ENCODE data around the gene PCDH12.
"Not testable (repeated sequence)": the region's sequence is repeated elsewhere in the genome, so short reads cannot be mapped to it uniquely, and the experiment has no call there.

Gene PCDH12

DNA sequence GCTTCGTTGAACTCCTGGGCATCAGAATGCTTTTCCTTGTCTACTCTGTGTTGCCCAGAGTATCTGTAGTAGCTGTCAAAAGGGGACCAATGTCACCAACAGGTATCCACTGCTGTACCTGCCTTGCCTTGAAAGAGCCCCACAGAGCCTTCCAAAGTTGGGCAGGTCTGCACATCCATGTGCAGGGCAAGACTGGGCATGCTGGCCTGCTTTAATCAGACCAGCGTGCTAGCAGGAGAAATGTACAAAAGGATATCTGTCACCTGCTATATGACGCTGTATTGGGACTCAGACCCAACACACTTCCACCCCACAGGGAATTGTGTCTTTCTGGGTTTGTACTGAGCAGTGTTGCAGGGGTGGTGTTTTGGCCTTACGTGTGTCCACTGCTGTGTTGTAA is 22.5 kb downstream of the PCDH12 start:
- DNase-seq: peak; percentile 51

DNA sequence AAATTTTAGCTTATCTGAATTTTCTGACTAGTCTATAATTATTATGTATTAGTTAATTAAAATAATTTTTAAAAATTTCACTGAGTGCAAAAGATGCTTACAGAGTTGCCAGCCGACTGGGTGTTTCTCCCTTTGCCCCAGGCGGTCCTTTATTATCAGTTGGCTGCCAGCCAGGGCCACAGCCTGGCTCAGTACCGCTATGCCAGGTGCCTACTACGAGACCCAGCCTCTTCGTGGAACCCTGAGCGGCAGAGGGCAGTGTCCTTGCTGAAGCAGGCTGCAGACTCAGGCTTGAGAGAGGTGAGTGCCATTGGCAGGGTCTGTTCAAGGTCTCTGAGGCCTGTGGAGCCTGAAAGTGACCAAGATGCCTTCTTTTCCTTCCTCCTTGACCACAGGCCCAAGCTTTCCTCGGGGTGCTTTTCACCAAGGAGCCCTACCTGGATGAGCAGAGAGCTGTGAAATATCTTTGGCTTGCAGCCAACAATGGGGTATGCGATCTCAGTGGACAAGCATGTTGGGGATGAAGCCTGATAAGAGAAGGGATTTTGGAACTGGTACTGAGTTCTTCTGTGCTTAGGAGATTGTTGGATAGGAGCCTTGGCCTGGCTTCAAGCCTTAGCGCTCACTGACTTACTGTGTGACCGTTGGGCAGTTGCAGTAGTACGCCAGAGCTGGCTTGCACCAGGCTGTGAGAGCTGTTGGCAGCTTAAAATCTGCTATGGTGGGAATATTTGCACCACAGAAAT is 23.7 kb downstream of the PCDH12 start:
- peak; percentile 82 for DNase-seq

DNA sequence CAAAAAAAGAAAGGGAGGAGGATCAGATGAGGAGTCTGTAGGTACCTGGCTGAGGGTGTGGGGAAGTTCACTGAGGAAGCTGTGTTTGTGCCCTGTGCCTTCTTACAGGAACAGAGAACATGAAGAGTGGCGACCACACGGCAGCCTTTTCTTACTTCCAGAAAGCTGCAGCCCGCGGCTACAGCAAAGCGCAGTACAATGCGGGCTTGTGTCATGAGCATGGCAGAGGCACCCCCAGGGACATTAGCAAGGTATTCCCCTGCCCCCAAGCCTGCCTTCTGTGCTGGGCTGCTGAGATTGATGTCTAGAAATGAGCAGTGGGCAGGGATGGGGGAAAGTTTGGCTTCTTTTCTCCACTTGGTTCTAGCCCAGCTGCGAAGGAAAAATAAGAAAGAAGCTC is 24.9 kb downstream of the PCDH12 start:
- no peak for DNase-seq

DNA sequence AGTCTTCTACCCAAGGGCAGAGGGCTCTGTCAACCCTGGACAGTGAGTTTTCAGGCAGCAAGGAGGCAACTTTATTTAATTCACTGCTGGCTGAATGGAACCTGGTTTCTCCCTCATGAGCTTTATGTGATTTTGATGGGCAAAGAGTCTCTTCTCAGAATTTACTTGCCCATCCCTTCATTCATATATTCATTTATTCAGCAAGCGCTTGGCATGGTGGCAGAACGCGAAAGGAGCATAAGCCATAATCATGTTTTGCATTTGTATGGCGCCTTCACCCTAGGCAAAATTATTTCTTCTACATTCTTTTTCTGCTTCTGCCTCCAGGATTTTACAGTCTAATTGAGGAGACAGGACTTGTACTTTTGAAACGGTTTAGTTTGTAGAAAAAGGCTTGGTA is 26.3 kb downstream of the PCDH12 start:
- no peak for DNase-seq

DNA sequence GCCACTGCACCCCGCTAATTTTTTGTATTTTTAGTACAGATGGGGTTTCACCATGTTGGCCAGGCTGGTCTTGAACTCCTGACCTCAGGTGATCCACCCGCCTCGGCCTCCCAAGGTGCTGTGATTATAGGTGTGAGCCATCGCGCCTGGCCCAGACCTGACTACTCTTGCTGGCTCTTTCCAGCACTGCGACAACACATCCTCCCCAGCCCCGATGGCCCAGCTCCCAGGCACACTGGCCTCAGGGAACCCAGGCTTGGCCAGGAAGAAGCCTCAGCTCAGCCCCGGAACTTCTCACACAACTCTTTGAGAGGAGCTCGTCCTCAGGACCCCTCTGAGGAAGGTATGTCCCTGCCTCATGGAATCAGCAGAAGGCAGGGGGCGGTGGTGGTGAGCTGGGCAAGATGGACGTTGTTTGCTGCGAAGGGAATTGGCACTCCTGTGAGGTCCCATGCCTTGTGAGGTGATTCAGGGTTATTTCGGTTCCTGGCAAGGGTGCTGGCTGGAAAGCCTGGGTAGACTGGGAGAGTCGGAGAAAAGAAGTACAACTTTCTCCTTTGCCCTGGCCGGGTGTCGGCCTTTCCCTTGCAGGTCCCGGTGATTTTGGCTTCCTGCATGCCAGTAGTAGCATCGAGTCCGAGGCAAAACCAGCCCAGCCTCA is 28.5 kb downstream of the PCDH12 start:
- DNase-seq: no peak

DNA sequence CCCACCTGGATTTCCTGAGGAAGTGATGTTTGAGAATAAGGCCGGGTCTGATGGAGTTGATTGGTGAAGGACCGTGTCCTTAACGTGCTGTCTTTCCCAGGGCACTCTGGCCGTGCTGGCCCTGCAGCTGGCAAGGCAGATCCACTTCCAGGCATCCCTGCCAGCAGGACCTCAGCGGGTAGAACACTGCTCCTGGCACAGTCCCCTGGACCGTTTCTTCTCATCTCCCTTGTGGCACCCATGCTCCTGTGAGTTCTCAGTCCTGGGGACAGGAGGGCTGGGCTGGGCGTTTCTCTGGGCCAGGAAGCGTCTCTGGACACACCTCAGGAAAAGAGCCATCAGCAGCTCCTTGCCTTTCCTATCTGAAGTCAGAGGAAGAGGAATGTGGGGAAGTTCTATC is 30.0 kb downstream of the PCDH12 start:
- no peak for DNase-seq

DNA sequence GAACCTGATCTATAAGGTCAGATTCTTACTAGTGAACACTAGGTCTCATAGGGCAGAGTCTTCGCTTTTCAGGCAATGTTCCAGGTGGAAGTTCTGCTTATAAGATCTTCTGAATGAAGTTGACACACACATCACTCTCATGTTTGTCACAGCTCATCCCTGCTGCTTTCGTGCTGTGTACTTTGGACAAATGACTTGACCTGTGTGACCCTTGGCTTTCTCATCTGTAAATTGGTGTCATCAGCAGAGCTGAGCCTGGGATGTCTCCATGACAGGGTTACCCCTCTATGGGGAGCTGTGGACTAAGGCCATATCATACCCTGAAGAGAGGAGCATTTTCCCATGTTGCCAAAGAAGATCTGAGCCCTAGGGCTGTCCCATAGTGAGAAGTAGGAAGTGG is 31.6 kb downstream of the PCDH12 start:
- DNase-seq: no peak

DNA sequence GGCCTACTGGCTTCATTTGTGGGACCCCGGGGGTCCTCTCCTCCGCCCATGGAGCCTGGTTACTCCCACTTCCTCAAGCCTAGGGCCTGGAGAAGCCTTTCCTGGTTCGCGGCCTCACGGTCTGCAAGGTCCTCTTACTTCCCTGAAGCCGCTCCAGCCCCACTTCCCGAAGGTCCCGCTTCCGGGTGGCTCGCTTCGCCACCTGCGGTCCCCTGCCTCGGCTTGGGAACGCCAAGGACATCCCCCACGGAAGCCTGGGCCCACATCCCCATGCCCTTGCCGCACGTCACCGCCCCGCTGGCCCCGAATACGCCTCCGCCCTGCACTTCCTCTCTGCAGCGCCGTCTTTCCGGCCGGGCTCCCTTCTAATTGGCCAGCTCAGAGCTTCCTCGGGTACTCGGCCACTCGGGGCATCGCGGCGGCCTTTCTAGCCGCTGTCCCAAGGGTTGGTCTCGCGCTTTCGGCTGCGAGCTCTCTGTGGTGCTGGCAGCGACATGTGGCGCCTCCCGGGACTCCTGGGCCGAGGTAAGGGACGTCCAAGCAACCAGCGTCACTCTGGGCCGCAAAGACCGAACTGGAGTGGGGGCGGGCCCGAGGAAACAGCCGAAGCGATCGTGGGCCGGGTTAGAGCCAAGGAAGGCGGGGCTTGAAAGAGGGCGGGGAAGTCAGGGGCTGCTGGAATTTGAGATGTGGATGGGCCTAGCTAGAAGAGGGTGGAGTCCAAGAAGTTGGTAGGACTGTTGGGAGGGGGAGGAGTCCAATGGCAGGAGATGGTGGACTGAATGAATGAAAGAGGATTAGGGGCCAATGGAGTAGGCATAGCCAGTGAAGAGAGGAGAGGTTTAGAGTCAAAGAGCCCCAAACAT is 34.3 kb downstream of the PCDH12 start, which contains the start of gene DELE1:
TSS of gene DELE1 (plus strand) at position 424 of the 866 bp plus-strand sequence. CDS start at position 495, 71 bp downstream.
- peak; percentile 63 for DNase-seq

DNA sequence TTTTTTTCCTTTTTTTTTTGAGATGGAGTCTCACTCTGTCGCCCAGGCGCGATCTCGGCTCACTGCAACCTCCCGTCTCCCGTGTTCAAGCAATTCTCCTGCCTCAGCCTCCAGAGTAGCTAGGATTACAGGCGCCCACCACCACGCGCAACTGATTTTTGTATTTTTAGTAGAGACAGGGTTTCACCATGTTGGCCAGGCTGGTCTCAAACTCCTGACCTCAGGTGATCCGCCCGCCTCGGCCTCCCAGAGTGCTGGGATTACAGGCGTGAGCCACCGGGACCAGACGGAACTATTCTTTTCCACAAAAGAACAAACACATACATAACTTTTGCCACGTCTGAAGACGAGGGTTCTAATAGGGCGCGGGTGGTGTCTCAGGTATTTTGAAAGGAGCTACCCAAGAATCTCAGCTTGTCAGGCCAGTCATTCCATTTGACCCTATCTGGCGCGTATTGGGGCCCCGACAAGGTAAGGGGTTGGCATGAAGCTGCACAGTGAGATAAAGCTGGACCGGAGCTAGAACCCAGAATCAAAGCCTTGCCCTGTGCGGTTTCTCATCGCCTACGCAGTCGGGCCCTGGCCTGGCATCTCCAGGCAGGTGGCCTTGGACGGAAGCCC is 35.1 kb downstream of the PCDH12 start:
- DNase-seq: not testable (repeated sequence)

DNA sequence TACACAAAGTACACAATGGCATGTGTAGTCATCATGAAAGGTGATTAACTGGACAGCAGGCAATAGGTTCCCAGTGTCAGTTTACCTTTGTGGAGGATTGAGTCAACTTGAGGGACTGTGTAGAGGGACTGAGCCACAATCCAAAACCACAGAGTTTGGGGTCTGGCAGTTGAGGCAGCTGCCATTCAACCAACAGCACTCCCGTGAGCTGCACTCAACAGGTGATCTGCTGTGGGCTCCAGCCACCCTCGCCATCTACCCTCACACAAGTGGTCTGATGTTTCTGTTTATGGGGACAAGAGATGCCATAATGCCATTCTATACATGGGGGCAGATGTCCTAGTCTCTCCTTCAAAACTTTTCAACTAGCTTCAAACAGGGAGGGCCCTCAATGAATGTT is 37.2 kb downstream of the PCDH12 start:
- no peak for DNase-seq

DNA sequence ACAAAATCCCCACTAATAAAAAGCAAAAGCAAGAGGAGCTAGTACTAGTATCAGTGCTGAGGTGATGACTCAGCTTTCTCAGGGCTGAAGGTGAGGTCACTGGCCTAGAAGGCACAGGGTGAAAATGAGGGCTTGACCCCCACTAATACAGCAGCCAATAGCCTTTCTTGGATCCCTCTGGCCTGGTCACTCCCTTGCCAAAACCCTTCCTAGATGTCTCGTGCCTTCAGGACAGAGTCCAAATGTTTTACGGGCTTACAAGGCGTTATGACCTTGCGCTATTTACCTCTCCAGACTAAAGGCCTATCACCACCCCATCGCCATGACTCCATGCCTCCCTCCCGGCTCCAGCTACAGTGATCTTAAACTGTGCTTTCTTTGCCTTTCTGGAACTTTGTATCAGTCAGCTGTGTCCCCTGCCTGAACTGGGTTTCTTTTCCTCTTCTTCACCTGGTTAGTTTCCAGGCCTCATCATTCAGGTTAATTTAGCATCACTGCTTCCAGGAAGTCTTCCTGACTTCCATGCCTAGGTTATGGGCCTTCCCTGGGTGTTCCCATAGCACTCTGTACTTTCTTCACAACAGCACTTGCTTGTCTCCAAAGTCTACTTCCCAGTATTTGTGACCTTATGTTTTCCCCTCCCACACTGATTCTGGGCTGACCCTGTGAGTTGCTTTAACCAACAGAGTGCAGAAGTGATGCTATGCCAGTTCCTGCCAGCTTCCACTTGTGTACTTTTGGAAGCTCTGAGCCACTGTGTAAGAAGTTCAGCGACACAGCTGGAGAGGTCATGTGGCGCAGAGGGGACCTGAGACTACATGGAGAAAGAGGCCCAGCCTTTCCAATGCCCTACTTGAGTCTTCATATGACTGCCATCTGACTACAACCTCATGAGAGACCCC is 38.5 kb downstream of the PCDH12 start:
- DNase-seq: no peak

DNA sequence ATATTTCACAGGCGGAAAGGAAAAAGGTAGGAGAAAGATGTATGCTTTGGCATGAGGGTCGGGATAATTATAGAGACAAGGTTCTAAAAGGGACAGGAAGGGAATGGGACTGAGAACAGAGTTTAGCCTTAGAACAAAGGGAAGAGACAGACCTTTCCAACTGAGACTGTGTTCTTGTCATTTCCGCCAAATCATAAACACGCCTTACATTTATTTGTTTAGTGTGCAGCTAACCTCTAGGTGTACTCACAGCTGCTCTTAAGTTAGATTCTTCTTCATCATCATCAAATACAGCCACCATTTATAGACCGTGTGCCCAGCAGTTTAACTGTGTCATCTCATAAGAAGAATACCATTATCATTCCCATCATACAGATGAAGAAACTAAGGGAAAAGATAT is 40.2 kb downstream of the PCDH12 start:
- no peak for DNase-seq

DNA sequence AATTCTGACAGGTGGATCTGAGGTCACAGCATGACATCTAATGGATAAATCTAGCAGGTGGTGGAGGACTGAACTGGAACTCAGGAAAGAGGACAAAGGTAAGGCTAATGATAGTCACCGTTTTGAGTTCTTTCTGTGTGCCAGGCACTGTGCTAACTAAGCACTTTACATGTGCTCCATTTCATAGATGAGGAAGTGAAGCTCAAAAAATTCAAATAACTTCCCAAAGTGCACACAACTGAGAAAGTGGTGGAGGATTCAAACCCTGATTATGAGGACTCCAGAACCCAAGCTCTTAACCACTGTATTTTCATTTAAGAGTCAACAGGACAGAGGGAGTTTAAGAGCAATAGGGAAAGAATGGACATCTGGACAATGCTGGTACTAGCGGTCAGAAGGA is 41.5 kb downstream of the PCDH12 start:
- no peak for DNase-seq

DNA sequence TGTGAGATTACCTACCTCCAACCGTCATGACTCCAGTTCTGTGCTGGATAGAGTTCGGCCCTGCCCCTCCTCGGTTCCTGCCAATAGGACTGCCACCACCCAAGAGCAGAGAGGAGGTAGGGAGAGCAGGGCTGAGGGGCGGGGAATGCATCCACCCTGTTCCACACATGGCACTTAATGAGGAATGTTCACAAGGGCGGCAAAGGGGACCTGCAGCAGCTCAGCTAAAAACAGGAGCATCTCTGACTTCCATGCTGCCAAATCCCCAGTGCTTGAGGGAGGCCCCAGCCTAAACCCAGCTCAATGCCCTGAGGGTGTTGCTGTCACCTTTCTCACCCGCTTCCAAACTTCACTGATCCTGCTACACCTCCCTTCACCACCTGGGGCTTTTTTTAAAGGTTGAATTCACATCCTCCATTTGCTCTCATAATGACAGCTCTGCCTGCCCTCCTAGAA is 42.1 kb downstream of the PCDH12 start:
- no peak for DNase-seq

DNA sequence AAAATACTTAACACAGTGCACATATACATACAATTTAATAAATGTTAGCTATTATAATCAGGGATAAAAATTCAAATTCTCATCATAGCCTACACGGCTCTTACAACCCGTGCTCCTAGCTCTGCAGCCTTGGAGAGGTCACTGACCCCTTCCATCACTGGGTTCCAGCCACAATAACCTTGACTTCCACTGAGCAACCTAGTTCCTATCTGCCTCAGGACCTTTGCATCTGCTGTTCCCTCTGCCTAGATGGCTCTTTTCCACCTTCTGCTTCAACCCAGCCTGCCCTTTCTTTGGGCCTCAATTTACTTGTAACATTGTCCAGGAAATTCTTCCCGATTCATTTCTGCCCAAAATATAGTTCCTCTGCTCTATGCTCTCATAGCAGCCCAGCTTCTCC is 43.2 kb downstream of the PCDH12 start:
- DNase-seq: no peak

DNA sequence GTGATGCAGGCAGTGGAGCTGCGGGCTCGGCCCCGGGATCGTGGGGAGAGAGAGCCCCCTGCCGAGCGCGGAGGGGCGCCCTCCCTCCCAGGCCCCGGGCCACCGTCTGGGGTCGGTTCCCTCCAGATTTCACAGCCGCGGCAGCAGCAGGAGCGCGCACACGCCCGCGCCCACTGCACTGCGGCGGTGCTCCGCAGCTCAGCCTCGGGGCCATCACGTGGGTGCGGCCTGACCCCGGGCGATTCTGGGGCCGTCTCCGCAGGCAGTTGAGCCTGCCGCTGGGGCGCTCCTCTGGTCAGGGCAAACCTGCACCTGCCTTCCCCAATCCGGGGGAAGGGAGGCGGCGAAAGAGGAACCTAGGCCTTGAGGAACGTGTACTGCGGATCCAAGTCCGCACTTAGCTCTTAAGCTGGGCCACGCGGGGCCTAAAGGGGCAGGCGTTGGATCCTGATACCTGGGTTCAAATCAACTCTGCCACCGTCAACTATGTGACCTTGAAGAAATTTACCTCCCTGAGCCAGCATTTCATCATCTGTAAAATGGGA is 43.7 kb downstream of the PCDH12 start:
- DNase-seq: peak; percentile 8

DNA sequence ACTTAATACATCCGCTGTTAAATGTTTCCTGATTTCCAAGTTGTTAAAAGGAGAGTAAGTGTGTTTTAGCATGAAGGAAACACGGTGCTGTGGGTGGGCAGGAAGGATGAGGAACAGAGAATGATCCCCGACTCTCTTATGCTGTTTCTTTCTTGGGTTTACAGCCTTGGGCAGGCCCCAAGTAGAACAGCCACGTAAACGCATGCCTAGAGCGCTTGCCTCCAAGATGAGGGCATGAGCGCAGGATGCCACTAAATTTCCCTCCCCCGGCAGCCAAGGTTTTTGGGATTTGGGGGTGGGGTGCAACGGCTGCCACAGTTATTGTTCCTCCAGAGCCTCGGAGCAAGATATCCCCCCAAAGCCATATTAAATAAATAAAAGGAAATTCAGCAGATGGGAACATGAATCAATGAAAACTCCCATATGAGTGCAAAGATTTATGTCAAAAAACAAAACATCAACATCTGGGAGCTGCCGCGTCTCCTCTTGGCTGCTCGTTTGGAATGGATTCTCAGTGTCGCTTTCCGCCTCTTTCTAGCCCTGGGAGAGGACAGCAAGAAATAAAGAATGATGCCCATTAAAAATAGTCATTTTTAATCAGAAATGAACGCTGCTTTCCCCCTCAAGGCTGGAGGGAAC is 44.3 kb downstream of the PCDH12 start:
- no peak for DNase-seq

DNA sequence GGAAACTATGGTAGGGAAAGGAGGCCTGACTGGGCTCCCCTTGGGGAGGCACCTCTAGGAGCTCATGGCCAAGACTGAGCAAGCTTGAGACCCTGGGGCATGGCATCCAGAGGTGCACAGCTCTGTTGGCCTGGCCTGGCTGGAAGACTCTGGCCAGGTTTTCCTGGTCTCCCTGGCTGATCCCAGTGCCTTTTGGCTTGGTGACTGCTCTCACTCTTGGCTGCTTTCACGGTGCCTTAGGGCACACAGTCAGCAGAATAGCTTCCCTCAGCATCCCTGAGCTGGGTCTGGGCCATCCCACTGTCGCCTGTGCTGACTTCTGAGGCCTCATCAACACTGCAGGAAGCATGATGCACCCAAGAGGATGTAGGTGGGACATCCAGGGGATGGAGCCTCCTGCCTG is 47.7 kb downstream of the PCDH12 start:
- DNase-seq: no peak

DNA sequence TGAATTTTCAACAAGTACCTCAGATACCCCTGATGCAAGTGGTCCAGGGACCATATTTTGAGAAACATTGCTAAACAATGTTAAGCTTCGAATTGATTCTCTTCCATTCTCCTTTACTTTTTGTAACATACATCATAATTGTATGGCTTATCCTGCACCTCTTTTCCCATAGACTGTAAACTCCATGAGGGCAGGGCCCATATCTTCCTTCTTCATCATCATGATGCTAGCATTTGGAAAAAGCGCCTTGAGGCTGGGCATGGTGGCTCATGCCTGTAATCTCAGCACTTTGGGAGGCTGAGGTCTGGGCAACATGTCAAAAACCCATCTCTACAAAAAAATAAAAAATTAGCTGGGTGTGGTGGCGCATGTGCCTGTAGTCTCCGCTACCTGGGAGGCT is 48.8 kb downstream of the PCDH12 start:
- DNase-seq: no peak

DNA sequence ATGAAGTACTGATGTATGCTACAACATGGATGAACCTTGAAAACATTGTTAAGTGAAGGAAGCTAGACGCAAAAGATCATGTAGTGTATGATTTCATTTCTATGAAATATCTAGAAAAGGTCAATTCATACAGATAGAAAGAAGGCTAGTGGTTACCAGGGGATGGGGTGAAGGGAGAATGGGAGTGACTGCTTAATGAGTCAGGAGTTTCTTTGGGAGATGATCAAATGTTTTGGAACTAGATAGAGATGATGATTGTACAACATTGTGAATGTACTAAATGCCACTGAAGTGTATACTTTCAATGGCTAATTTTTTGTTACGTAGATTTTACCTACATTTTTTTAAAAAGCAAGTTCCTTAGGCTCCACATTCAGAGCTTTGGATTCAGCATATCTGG is 49.2 kb downstream of the PCDH12 start:
- DNase-seq: no peak

DNA sequence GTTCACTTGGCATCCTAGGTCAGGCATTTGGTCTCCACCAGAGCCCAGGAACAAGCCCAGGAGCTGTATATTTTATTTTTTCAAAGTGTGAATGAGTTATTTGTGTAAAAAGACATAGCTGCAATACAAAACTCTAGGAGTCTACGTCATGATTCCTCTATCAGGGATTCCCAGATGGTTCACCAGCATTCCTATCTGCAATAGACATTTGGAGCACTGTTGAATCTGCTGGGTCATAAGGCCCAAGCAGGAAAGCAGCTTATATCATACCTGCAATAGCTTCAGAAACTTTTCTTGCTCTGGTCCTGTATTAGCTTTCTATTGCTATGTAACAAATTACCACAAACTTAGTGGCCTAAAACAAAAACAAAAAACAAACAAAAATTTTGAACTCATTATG is 51.0 kb downstream of the PCDH12 start:
- DNase-seq: no peak

Measured in NCI-H1105 (cell line).